Endothelial cell of umbilical vein (primary cell): ENCODE data around the gene SAMD10. TPM values are rescaled to one million over a fixed set of nuclear protein-coding genes. Genes with fewer than 3 reads are reported as not detected.

Experiments used
- BruUV-seq: library from RNA; stranded (reverse); fragments of 400-500 nt; replicated peaks from 2 replicates; lab custom pipeline; 2021; lab: Mats Ljungman, UMichigan
- CTCF ChIA-PET: fragments of 300-600, 350-600 bp; sonication (Branson Sonifier 250); formaldehyde crosslinking; loops from one replicate; lab custom pipeline; 2021; ENCODE audit warnings: antibody characterized with exemption, inconsistent platforms; lab: Charles Lee
- POLR2A ChIA-PET: fragments of 300-600, 350-600 bp; sonication (Branson Sonifier 250); formaldehyde crosslinking; loops from one replicate; lab custom pipeline; 2021; ENCODE audit warnings: antibody characterized with exemption, inconsistent platforms; lab: Charles Lee
- DNase-seq: peaks from one replicate; pipeline ENCODE4 v3.0.0-alpha.2; 2011; ENCODE audit warnings: low read depth, low spot score
- FAIRE-seq: peaks from 2 replicates; lab custom pipeline; 2011; peaks lifted over from hg19 to GRCh38; lab: Jason Lieb, UNC
- H2AFZ ChIP-seq: 2 replicates; pipeline ENCODE4 v1.6.0; 2012; ENCODE audit warnings: low read depth, low read length, control low read depth, inconsistent platforms
- H3K27ac ChIP-seq: 2 replicates; pipeline ENCODE4 v1.5.1; 2011; ENCODE audit warnings: low read depth, mild to moderate bottlenecking, control low read depth, low read length, moderate library complexity; ENCODE audit not compliant: insufficient read depth
- H3K27me3 ChIP-seq, 2 experiments: 2 replicates each; pipeline versions ENCODE4 v1.6.0 to v1.6.1; 2011; ENCODE audit warnings: low read length in 2 of 2, mixed read lengths in 1 of 2; ENCODE audit not compliant: control insufficient read depth in 2 of 2, insufficient read depth in 2 of 2
- H3K36me3 ChIP-seq, 2 experiments: 2 replicates in 1 of 2; 3 replicates in 1 of 2; pipeline ENCODE4 v1.5.1; 2011; ENCODE audit warnings: low read length in 2 of 2, mild to moderate bottlenecking in 1 of 2, moderate library complexity in 1 of 2; ENCODE audit not compliant: control insufficient read depth in 2 of 2, insufficient read depth in 2 of 2; ENCODE audit errors: extremely low read depth in 1 of 2
- H3K4me1 ChIP-seq: 3 replicates; pipeline ENCODE4 v1.5.1; 2011; ENCODE audit warnings: mild to moderate bottlenecking, low read length; ENCODE audit not compliant: control insufficient read depth, insufficient read depth; ENCODE audit errors: extremely low read depth
- H3K4me2 ChIP-seq: 2 replicates; pipeline ENCODE4 v1.6.1; 2011; ENCODE audit warnings: low read length, control low read depth, mixed read lengths; ENCODE audit not compliant: insufficient read depth
- H3K4me3 ChIP-seq, 3 experiments: fragments of 200-600 bp in 1 of 3; sonication (generic), shearing (Covaris generic) in 1 of 3; replicated peaks in 1 of 3; 2 replicates each; pipeline ENCODE4 v1.5.1; 2011 to 2016; ENCODE audit warnings: control low read depth in 3 of 3, low read length in 3 of 3, mild to moderate bottlenecking in 2 of 3, inconsistent platforms in 1 of 3, low read depth in 1 of 3, moderate library complexity in 1 of 3; ENCODE audit not compliant: insufficient read depth in 1 of 3
- H3K79me2 ChIP-seq: 2 replicates; pipeline ENCODE4 v1.6.0; 2012; ENCODE audit warnings: low read length, inconsistent platforms; ENCODE audit not compliant: control insufficient read depth, insufficient read depth
- H3K9ac ChIP-seq: replicated peaks from 2 replicates; pipeline ENCODE3; 2011; ENCODE audit warnings: low read length, control low read depth; ENCODE audit not compliant: insufficient read depth; ENCODE audit errors: extremely low read depth
- H3K9me1 ChIP-seq: replicated peaks from 3 replicates; pipeline ENCODE4 v1.6.0; 2011; ENCODE audit warnings: mild to moderate bottlenecking, low read length; ENCODE audit not compliant: control insufficient read depth, insufficient read depth; ENCODE audit errors: extremely low read depth
- H3K9me3 ChIP-seq: replicated peaks from 2 replicates; pipeline ENCODE4 v1.5.1; 2012; ENCODE audit warnings: low read length, inconsistent platforms; ENCODE audit not compliant: control insufficient read depth, insufficient read depth
- H4K20me1 ChIP-seq: replicated peaks from 2 replicates; pipeline ENCODE3; 2011; ENCODE audit warnings: mild to moderate bottlenecking, low read length; ENCODE audit not compliant: control insufficient read depth, insufficient read depth; ENCODE audit errors: extremely low read depth
- EZH2 ChIP-seq: IDR thresholded peaks from 2 replicates; pipeline ENCODE4 v1.6.1; 2012; ENCODE audit warnings: borderline replicate concordance, low read depth, mild to moderate bottlenecking, moderate library complexity, low read length, inconsistent platforms; ENCODE audit not compliant: severe bottlenecking
- FOS ChIP-seq: IDR thresholded peaks from 2 replicates; pipeline ENCODE4 v1.6.1; 2011; ENCODE audit warnings: mild to moderate bottlenecking, low read length, moderate library complexity, borderline replicate concordance; ENCODE audit not compliant: insufficient read depth
- GATA2 ChIP-seq: IDR thresholded peaks from 2 replicates; pipeline ENCODE4 v1.7.0; 2011; ENCODE audit warnings: low read depth, mild to moderate bottlenecking, moderate library complexity, mixed read lengths, low read length; ENCODE audit not compliant: insufficient read length, insufficient read depth
- JUN ChIP-seq: IDR thresholded peaks from 2 replicates; pipeline ENCODE4 v1.6.1; 2011; ENCODE audit warnings: borderline replicate concordance, low read depth; ENCODE audit not compliant: insufficient read length, insufficient read depth
- MYC ChIP-seq: IDR thresholded peaks from one replicate; pipeline ENCODE4 v1.6.1; 2011; ENCODE audit warnings: mild to moderate bottlenecking, low read depth, low read length
- POLR2A ChIP-seq: IDR thresholded peaks from 2 replicates; pipeline ENCODE4 v1.6.1; 2012; ENCODE audit warnings: low read depth, mild to moderate bottlenecking, control low read depth, low read length
- POLR2AphosphoS5 ChIP-seq: IDR thresholded peaks from 2 replicates; pipeline ENCODE4 v1.6.1; 2012; ENCODE audit warnings: low read depth, mild to moderate bottlenecking, control low read depth, low read length, moderate library complexity; ENCODE audit not compliant: insufficient read depth
- dilution Hi-C: fragments of 300-500 bp; cut with MboI; formaldehyde crosslinking; loops from one replicate; pipeline ENCODE4 v1.15.0; 2019; ENCODE audit warnings: low sequenced_read_pairs; ENCODE audit not compliant: extremely low pct_ligation_motif_present
- intact Hi-C: fragments of 100-400 bp; cut with micrococcal nuclease; formaldehyde crosslinking; loops from one replicate; pipeline ENCODE4 v1.10.0; 2022
- polyA plus RNA-seq, 4 experiments: library from polyadenylated mRNA; depleted of rRNA in 3 of 4; stranded (reverse) in 3 of 4; unstranded in 1 of 4; fragments of >200 nt; gene quantifications; 2 replicates each; pipeline versions ENCODE4 v1.2.1 to v1.2.3, GENCODE V29; 2011 to 2012; ENCODE audit warnings: missing spikeins in 1 of 4
- total RNA-seq: library from RNA; stranded (reverse); gene quantifications from 2 replicates; pipeline ENCODE4 v1.2.3, GENCODE V29; 2021
- TF ChIP-seq, protein P1 (sequence below): IDR thresholded peaks from 2 replicates; pipeline ENCODE4 v1.6.1; 2011; ENCODE audit not compliant: insufficient read depth, insufficient read length
- TF ChIP-seq, protein P2 (sequence below), 2 donors: IDR thresholded peaks; 1 replicate in 1 of 2; 2 replicates in 1 of 2; pipeline ENCODE4 v1.5.1; 2011; ENCODE audit warnings: low read length in 2 of 2, mild to moderate bottlenecking in 2 of 2, moderate library complexity in 2 of 2, control low read depth in 1 of 2, inconsistent platforms in 1 of 2, low read depth in 1 of 2; ENCODE audit not compliant: insufficient read depth in 1 of 2; ENCODE audit errors: extremely low read depth in 1 of 2

SAMD10 gene
- total and polyA plus RNA-seq, 2 donors (not counting 3 experiments of a cell fraction or from before 2014, with no cell fraction given): 4.7 to 5.3 TPM

- TF ChIP-seq FOS: no peak
- TF ChIP-seq JUN: no peak
- TF ChIP-seq POLR2AphosphoS5: no peak
- TF ChIP-seq, protein P1, sequence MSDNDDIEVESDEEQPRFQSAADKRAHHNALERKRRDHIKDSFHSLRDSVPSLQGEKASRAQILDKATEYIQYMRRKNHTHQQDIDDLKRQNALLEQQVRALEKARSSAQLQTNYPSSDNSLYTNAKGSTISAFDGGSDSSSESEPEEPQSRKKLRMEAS: no peak
- no peak for TF ChIP-seq GATA2
- TF ChIP-seq EZH2: no peak
- TF ChIP-seq POLR2A: no peak
- TF ChIP-seq, protein P2, sequence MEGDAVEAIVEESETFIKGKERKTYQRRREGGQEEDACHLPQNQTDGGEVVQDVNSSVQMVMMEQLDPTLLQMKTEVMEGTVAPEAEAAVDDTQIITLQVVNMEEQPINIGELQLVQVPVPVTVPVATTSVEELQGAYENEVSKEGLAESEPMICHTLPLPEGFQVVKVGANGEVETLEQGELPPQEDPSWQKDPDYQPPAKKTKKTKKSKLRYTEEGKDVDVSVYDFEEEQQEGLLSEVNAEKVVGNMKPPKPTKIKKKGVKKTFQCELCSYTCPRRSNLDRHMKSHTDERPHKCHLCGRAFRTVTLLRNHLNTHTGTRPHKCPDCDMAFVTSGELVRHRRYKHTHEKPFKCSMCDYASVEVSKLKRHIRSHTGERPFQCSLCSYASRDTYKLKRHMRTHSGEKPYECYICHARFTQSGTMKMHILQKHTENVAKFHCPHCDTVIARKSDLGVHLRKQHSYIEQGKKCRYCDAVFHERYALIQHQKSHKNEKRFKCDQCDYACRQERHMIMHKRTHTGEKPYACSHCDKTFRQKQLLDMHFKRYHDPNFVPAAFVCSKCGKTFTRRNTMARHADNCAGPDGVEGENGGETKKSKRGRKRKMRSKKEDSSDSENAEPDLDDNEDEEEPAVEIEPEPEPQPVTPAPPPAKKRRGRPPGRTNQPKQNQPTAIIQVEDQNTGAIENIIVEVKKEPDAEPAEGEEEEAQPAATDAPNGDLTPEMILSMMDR (IDR thresholded peaks at IDR 0.05; ENCODE audit: extremely low read depth in 1 of 2, insufficient read depth in 1 of 2, low read depth in 1 of 2, low read length in 2 of 2): no peak
- TF ChIP-seq MYC: no peak
- POLR2A ChIA-PET: interaction anchor here (0.6 kb wide), 1 partner anchor 47 kb away, joined by 6 read pairs; no protein-coding TSS in a partner anchor
- no peaks in the 10 kb centered on the region for H3K79me2 ChIP-seq
- H3K4me1 ChIP-seq: no peaks in the 10 kb centered on the region
- no peak overlapping the region for H3K4me2 ChIP-seq
- H3K9ac ChIP-seq: no peak overlapping the region
- intact Hi-C loops: no loop called here
- no peaks in the 10 kb centered on the region for H3K27me3 ChIP-seq
- CTCF ChIA-PET: no interaction called here
- dilution Hi-C loops: no loop called here
- H3K9me3 ChIP-seq: no peaks in the 10 kb centered on the region
- no TSS peak for BruUV-seq
- FAIRE-seq: no peak
- H3K4me3 ChIP-seq: no peak overlapping the region
- DNase-seq: no peak
- no peaks in the 10 kb centered on the region for H4K20me1 ChIP-seq
- H3K36me3 ChIP-seq: peaks cover 13 to 66% of the 10 kb centered on the region in 2 experiments
- H3K27ac ChIP-seq: no peak overlapping the region
- H2AFZ ChIP-seq: no peak overlapping the region
- H3K9me1 ChIP-seq: no peaks in the 10 kb centered on the region
Observed at GRCh38 chr20:64023361-64024140, 44.1 kb upstream of the SAMD10 start.
